Measurements from ENCODE around the gene RNGTT. TPM values are rescaled to one million over a fixed set of nuclear protein-coding genes. Genes with fewer than 3 reads are reported as not detected.
"Not testable (repeated sequence)": the region's sequence is repeated elsewhere in the genome, so short reads cannot be mapped to it uniquely, and the experiment has no call there.

Gene RNGTT
- total and polyA plus RNA-seq, 12 donors = 2.6 to 29.6 (median 14.2) TPM

- WGBS, 4 donors = 78 to 81% (median 79%) methylated on average over 13 of the region's 13 CpGs
- intact Hi-C loops (cut with DNase I) = no loop called here
- peak in 2 of 7 donors; percentile 4 to 22 for DNase-seq
These were observed 238.1 kb downstream of the RNGTT start for GRCh38 chr6:88725111-88725975.

DNA sequence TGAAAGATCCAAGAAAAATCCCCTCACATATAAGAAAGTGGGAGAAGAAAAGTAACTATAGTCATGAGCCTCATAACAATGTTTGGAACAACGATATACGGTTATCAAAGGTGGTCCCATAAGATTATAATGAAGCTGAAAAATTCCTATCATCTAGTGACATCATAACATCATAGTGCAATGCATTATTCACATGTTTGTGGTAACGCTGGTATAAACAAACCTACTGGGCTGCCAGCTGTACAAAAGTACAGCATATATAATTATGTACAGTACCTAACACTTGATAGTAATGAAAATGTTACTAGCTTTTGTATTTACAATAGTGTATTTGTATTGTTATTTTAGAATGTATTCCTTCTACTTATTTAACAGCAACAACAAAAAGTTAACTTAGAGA is 240.7 kb downstream of the RNGTT start:
- H3K27ac ChIP-seq = no peak overlapping the region
- 95 to 100% (median 98%) methylated on average over 3 of the region's 3 CpGs for WGBS, 4 donors

More at GRCh38 chr6:88725111-88725975, 238.1 kb downstream of the RNGTT start:
- TF ChIP-seq CTCF (IDR thresholded peaks at IDR 0.05) = peak in 2 of 6 experiments; percentile 11 to 19
- TF ChIP-seq POLR2A (IDR thresholded peaks at IDR 0.05) = no peak
- H3K4me1 ChIP-seq (replicated peaks in 1 of 2) = no peaks in the 10 kb centered on the region
- no peak overlapping the region for H3K4me3 ChIP-seq
- no peaks in the 10 kb centered on the region for H3K9me3 ChIP-seq (replicated peaks in 1 of 3)
- H3K27ac ChIP-seq = no peak overlapping the region
- no peaks in the 10 kb centered on the region for H3K27me3 ChIP-seq
- H3K36me3 ChIP-seq (replicated peaks in 1 of 2) = no peaks in the 10 kb centered on the region

GRCh38 chr6:88716399-88716798 is 247.0 kb downstream of the RNGTT start:
- H3K4me1 ChIP-seq (replicated peaks in 1 of 2); intact Hi-C loops (cut with DNase I); H3K36me3 ChIP-seq (replicated peaks in 1 of 2); H3K4me3 ChIP-seq; H3K27ac ChIP-seq; DNase-seq; H3K27me3 ChIP-seq; H3K9me3 ChIP-seq (replicated peaks in 1 of 3): not testable (repeated sequence)
- 89 to 100% methylated on average over 1 of the region's 1 CpG; no CpG with 5 or more reads in 2 of the 4 donors for WGBS, 4 donors

More for the DNA sequence above, 240.7 kb downstream of the RNGTT start:
- DNase-seq = no peak
- Histone ChIP-seq H3K36me3 (replicated peaks in 1 of 2) (no peaks in the 10 kb centered on the region), H3K4me3 (no peak overlapping the region), H3K9me3 (replicated peaks in 1 of 3) (no peaks in the 10 kb centered on the region), H3K27me3 (no peaks in the 10 kb centered on the region), H3K4me1 (replicated peaks in 1 of 2) (no peaks in the 10 kb centered on the region)
- intact Hi-C loops (cut with DNase I) = no loop called here
- no peak for TF ChIP-seq CTCF (IDR thresholded peaks at IDR 0.05)
- TF ChIP-seq POLR2A (IDR thresholded peaks at IDR 0.05) = no peak

GRCh38 chr6:88712243-88712936 is 251.0 kb downstream of the RNGTT start:
- intact Hi-C loops (cut with DNase I) = no loop called here
- H3K4me3 ChIP-seq = no peak overlapping the region
- H3K27me3 ChIP-seq = no peaks in the 10 kb centered on the region
- TF ChIP-seq CTCF (IDR thresholded peaks at IDR 0.05) (no peak), POLR2A (IDR thresholded peaks at IDR 0.05) (no peak)
- no peaks in the 10 kb centered on the region for H3K9me3 ChIP-seq (replicated peaks in 1 of 3)
- no peaks in the 10 kb centered on the region for H3K36me3 ChIP-seq (replicated peaks in 1 of 2)
- WGBS, 4 donors = 95 to 97% (median 96%) methylated on average over 3 of the region's 3 CpGs
- H3K4me1 ChIP-seq (replicated peaks in 1 of 2) = no peaks in the 10 kb centered on the region
- H3K27ac ChIP-seq = no peak overlapping the region
- DNase-seq = no peak
